ENCODE results near the gene MTX1.
A peak's percentile ranks its signal among the peaks of the same experiment; 100 is the strongest.
"Not testable (repeated sequence)": the region's sequence is repeated elsewhere in the genome, so short reads cannot be mapped to it uniquely, and the experiment has no call there.

Gene MTX1

GRCh38 chr1:155209312-155209721, 822 bp downstream of the MTX1 start:
- no peak for DNase-seq

- DNase-seq, result no peak
Measured at GRCh38 chr1:155210314-155211104, 2.0 kb downstream of the MTX1 start.

- not testable (repeated sequence) for DNase-seq
Measured at GRCh38 chr1:155211381-155212050, 3.0 kb downstream of the MTX1 start.

GRCh38 chr1:155212051-155212440, 3.6 kb downstream of the MTX1 start:
- DNase-seq, result not testable (repeated sequence)

GRCh38 chr1:155214702-155215101, 6.2 kb downstream of the MTX1 start:
- DNase-seq, result not testable (repeated sequence)

- no peak for DNase-seq
Measured at GRCh38 chr1:155218854-155219591, 10.5 kb downstream of the MTX1 start.

- DNase-seq, result no peak
Measured at GRCh38 chr1:155219592-155220031, 11.1 kb downstream of the MTX1 start.

- DNase-seq, result not testable (repeated sequence)
Measured at GRCh38 chr1:155220211-155220965, 11.9 kb downstream of the MTX1 start.

- DNase-seq, result no peak
Measured at GRCh38 chr1:155223047-155223446, 14.6 kb downstream of the MTX1 start.

GRCh38 chr1:155225404-155225759, 16.9 kb downstream of the MTX1 start:
- not testable (repeated sequence) for DNase-seq

GRCh38 chr1:155226188-155226909, 17.9 kb downstream of the MTX1 start:
- peak; percentile 83 for DNase-seq

- no peak for DNase-seq
Measured at GRCh38 chr1:155226910-155227260, 18.4 kb downstream of the MTX1 start.

- peak; percentile 98 for DNase-seq
Measured at GRCh38 chr1:155227261-155228095, 19.0 kb downstream of the MTX1 start.

- no peak for DNase-seq
Measured at GRCh38 chr1:155228096-155228427, 19.6 kb downstream of the MTX1 start.

GRCh38 chr1:155231302-155231701, 22.8 kb downstream of the MTX1 start:
- not testable (repeated sequence) for DNase-seq

GRCh38 chr1:155232001-155232978, 23.8 kb downstream of the MTX1 start:
- not testable (repeated sequence) for DNase-seq

GRCh38 chr1:155233502-155233901, 25.0 kb downstream of the MTX1 start:
- not testable (repeated sequence) for DNase-seq

GRCh38 chr1:155235375-155235774, 26.9 kb downstream of the MTX1 start:
- DNase-seq, result not testable (repeated sequence)

GRCh38 chr1:155236451-155236850, 28.0 kb downstream of the MTX1 start:
- DNase-seq, result no peak

GRCh38 chr1:155241069-155241679, 32.7 kb downstream of the MTX1 start:
- DNase-seq, result peak; percentile 71
